GM19455 (cell line): Measurements from ENCODE around the gene POLR1A.

Source experiments
- ATAC-seq: cut with Tn5 transposase; IDR thresholded peaks from one replicate; pipeline ENCODE4 v1.9.1; 2021; ENCODE audit not compliant: unreplicated experiment

The POLR1A gene

DNA sequence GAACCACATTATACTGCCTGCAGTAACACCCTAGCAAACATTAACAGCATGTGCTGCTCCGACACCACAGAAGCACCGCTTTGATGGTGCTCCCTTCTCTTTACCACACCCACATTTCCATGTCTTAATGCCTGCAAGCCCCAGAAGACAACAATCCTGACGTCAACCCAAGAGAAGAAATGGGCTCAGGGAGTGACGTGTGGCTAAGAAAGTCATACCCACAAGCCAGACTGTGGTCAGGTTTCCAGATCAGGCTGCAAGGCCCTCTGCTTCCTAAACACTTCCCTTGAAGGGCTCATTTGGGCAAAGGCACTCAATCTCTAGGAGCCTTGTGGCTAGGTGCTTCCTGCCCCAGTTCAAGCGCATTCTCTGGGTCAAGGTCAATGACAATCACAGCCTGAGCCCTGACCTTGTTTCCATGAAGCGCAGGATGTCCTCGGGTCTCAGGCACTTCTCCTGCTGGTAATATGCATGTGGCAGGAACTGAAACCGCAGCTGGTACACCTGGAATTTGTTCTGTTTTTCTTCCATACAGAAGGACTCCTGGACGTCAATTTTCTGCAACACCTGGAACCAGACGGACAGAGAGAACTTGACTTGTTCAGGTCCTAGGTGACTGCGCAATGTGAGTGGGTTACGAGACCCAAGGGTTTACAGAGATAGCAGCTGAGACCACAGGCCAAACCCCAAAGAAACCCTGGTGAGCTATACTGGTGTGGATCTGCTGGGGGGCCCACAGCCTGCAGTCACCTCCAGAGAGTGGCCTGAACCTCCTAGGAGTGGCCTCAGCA lies 67.2 kb downstream of the POLR1A start:
- ATAC-seq, result no peak

DNA sequence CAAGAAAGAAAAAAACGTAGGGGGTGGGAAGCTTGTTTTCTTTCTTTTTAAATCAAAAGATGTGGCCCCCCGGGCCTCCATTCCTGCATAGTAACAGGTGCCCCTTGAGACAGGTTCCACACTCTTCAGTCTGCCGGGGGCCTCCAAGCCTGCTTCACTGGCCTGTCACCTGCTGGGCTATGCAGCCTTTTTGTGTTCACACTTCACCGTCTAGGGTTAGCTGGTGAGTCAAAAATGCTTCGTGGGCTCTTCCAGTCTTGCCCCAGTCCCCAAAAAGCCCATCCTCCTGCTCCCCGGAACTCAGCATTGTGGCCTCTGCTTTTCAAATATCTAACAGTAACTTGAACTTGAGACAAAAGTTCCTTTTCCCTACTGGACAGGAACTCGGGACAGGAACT lies 67.9 kb downstream of the POLR1A start:
- no peak for ATAC-seq

DNA sequence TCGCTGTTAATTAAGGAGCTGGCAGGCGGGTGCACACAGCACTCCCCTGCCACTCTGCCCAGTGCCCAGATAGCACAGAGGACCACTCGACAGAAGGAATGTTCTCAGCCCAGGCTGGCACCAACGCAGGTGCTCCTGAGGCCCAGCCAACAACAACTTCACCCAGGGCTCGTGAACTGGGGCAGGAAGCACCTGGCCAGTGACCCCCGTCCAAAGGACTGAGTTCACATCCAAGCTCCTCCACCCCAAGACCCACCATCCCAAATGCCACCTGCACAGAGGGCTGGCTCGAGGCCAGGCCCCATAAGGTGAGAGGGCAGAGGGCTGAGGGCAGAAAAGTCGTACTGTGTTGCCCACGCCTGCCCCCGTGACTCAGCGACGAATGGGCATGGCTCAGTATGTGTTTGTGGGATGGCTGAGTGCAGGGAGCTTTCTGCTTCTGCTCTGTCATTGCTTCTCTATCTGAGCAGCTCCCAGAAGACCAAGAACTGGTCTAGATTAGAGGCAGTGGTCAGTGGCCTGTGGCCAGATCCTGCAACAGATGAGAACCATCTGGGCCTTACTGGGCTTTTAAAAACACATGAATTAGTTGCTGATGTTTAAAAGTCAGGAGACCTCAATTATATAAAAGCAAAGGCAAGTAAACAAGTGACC lies 68.4 kb downstream of the POLR1A start:
- ATAC-seq, result no peak

DNA sequence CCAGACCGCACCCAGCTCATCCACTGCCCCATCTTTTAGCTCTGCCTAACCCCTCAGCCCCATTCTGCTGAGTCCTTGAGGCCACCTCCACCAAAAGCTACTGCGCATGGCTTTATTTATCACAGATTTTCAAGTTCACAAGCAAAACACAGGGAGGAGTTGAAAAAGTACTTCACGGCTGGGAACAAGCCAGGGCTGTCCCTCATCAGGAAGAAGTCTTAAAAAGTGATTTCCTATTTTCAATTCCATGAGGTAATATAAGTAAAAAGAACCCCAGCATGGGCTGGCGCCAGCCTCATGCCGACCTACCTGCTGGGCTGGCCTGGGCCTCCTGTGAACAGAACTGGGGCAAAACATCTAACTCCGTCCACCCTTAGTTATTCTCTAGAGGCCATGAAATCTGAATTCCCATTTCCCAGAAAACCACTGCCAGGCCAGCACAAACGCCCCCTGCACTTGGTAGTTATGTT lies 69.0 kb downstream of the POLR1A start:
- no peak for ATAC-seq

DNA sequence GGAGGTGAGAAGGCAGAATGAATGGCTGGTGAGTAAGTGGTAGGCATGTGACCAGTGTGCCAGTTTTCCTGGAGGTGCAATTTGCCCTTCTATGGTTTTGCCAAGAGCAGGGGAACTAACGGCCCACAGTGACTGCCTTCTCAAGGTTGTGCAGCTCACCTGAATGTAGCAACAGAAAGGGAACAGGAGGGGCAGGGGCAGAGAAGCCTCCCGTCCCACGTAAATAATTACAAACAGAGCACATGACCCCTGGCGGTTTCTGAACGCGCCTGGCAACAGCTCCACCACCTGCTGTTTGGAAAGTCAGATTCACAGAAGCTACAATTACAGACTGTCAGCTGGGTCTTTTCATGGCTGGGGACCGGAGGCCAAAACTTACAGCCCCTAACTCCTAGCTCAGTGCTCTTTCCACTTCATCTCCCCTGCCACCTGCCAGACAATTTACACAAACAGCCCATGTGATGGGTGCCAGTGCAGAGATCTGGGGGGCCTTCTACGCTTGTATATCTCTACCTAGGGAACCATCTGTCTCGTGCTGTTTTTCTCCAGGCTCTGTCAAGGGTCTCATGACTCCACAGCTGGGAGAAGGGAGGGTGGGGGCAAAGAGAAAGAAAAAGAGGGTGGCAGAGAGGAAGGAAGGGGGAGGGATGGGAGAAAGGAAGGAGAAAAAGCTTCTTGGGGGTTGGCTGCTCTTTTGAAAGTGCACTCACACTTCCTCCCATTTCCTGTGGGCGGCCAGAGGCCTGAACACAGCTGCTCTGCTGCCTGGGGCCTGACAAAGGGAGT lies 69.6 kb downstream of the POLR1A start:
- peak; percentile 68 for ATAC-seq

DNA sequence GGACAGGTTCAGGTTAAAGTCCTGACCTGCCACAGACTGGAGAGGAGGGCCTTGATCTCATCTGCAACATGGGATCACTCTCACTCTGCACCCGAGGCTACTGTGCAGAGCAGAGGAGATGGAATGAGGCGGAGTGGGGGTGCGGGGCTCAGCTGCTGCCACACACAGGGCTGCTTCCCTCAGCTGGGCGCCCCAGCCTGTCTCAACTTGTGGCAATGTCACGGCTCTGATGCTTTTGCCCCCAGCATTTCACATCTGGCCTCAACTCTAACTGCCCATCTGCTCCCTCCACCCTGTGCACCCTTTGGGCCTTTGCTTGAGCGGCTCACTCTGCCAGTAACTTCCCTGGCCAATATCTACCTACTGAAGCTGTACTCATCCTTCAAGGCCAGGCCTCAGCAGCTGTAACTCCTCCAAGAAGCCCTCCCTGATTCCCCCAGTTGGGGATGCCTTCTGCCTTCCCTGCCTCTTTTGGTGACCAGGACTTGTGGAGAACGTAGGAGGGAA lies 70.3 kb downstream of the POLR1A start:
- no peak for ATAC-seq

DNA sequence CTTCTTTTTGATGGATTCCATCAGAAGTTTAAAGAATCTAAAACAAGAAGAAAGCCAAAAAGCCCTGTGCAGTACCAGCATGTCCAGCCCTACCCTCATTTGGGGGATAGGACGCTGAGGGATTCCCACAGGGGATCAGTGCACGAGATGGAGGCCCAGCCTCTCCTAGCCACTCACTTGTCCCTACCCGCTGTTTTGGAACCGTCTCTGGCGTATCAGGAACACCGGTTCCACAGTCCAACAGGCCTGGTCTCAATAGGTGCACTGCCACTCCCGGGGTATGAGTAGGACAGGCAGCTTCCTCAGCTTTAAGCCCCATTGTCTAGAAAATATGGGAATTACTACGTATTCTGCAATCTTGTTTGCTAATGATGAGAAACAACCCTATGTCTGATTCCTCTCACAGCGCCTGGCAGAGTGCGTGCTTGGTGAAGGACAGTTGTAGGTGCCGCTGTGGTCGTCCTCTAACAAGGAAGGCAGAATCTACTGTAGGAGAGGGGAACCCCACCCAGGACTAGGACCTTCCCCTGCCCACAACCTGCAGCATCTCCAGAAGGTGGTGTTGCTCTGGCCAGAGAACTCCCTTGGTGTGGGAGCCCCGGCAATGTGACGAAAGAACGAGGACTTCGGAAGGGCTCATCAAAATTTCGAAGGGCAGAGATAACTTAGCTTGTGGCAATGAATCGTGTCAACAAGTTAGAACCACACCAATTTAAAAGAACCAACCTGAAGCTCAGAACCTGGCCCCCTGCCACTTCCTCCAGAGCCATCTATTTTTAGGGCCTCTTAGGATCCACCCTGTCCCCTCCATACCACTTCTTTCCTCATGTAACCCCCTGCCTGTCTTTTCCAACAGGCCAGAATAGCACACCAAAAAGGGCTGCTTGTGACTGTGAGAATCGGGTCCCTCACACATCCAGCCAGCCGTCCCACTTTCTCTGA lies 71.7 kb downstream of the POLR1A start:
- no peak for ATAC-seq

DNA sequence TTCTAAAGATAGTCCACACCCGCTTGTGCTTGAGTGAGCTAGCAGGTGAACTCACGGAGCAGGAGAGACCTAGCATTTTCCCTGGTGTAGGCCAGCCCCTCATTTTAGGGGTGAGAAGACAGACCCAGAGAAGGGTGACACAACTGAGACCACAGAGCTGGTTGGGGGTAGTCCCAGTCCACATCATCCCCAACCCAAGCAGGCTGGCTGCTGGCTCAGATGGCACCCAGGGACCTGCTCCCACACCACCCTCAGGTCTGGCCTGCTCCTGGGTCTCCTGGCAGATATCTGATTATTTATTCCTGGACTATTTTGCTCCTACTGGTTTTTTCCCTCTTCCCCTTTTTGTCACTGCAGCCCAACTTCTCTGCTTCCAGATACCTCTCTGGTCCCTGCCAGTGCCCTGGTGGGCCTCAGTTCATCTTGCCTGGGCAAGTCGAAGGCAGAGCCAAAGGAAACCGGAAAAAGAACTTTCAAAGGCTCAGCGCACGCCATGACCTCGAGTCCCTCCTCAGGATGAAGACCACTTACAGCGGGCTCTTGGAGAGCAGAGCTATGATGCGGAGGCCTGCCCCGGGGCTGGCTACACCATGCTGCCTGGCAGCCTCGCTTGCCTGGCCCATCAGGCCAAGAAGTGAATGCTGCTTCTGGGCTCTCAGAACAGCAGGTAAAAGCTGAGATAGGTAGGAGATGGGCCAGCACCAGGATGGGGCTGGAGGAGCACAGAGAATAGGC lies 72.7 kb downstream of the POLR1A start:
- ATAC-seq, result no peak

DNA sequence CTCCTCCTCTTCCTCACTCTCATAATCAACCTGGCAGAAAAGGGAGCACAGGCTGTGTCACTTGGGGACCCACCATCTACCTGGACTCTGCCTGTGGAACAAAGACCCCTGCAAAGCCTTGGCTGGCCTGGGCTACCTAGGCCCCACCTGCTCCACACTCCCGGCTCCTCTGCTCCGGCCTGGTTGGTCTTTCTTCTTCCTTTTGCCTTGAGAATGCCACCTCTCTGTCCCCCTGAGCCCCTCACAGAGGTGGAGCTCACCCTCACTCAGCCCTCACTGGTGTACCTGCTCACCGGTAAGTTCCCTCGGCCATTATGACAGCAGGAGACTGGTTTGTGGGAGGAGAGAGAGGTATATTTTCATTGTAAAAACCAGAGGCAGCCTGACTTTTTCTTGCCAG lies 74.1 kb downstream of the POLR1A start:
- ATAC-seq, result no peak

DNA sequence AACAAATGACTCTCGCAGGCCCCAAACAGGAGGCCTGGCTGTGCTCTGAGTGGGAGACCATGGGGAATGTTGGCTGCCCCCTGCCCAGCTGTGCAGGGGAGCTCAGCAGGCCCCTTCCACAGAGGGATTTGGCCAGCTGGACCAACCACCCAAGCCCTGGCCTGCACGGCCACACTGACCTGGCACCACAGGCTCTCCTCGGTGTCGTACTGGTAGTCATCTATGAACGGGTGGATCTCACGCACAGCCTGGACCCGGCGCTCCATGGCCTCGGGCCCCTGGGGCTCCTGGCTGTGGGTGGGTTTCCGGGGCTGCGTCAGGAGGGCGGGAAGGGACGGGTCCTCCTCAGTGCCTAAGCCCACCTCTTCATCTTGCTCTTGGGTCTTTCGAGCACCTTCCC lies 74.5 kb downstream of the POLR1A start:
- no peak for ATAC-seq

DNA sequence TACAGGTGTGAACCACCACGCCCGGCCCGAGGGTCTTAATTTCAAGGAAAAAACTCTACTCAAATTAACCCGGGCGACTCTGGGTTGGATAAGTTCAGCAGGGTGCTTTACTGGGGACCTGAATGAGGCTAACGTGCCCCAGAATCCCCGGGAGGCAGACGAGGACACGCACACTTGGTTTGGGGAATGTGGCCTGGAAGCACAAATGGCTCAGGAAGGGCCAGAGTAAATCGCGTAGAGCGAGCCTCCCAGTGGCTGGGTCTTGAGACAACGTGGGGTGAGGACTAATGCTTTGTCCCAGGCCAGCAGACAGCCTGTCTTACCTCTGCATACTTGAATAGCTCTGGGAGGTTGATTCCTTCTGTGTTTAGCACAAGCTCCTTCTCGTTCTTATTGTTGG lies 75.8 kb downstream of the POLR1A start:
- ATAC-seq, result no peak

DNA sequence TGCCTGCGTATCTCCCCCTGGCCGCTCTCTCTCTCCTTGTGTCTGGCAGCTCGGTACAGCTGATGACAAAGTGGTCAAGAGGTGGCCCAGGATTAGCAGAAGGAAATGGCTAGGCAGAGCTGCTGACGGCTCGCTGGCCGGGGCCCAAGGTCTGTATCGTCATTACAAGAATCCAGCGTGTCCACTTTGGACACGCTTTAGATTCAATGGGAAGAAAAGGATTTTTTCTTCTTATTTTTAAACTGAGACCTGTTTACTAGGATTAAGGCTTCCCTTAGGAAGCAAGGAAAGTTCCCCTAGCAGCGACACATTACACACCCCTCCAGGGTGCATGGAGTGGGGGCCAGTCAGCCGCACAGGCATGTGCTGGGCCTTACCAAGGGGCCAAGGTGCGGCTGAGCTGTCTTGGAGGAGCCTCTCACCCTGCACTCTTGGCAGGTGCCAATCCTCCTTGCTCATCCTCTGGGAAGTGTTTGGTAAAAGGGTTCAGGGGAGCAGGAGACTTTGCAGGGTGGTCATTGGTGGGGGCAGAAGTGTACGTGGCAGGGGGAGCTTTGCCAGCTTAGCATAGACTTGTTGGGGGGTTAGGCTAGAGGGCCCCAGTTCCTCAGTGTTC lies 76.8 kb downstream of the POLR1A start:
- ATAC-seq, result no peak

DNA sequence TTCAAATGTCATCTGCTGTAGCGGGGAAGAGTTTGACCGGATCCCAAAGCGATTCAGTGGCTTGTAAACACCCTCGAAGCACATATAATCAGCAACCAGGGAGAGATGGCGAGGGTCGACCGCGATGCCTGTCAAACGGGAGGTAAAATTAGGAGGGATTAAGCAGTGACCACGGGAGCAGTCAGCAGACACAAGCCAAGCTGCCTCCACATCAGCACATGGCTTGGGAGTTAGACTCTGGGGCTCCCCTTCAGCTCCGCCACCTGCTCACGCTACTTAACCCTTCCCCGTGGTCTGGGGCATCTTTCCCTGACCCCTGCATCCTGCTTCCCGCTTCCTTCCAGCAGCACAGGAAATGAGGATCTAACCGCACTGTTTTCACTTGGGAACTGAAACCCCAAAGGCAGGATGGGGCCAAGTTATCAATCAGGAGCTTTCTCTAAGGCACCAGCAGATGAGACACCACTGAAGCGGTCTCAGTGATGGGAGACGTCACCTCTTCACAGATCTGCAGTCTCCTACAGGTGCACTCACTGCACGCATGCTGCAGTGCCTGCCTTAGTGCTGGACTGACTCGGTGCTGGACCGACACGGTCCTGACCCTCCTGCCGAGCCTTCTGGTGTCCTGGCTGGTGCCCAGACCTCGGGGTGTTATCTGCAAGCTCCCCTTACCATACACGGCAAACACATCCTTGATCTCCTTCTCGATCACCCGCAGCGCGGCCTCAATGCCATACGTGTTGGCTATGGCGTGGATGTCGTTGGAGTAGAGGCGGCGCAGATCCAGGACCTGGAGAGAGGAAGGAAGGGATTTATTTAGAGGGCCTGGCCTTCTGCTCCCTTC lies 77.5 kb downstream of the POLR1A start:
- ATAC-seq, result no peak

DNA sequence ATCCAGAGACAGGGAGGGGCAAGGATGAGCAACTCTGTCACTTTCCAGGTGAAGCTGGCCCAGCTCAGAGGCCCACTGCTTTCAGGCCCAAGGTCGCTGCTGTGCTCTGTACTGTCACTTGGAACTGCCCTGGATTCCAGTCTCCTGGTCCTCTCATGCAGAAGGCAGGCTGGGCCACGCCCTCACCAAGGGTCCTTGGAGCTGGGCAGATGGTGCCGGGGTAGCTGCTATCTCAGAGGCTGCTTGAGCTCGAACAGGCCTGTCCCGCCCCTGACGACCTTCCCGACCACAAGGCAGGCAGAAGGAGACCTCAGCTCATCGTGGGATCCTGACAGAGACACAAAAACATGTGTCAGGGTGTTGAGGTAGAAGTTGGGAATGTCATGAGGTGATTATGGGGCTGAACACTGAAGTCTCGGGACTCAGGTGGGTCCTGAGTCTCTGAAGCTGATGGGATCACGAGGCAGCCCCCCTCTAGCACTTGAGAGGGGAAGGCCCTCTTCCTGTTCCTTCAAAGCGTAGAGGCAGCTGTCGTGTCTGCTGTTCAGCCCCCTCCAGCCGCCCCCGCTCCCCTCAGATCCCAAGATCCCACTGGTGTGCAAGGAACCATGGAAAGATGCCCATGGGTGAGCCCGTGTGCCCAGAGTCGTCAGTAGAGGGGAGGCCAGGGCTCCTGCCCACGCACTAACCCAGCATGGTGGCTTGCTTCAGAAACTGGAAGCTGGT lies 78.3 kb downstream of the POLR1A start:
- no peak for ATAC-seq

DNA sequence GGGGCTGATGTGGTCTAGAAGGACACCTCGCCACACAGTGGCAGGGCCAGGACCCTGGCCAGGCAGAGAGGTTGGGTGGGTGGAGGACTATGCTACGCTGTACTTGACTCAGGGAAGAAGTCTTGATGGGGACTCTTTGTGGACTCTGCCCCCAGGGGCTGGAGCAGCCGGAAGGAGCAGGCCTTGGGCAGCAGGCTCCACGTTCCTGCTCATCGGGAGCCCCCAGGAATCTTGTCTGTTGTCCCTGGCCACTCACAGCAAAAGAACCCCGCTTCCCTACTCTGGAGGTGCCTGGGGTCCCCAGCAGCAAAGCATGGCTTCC lies 79.0 kb downstream of the POLR1A start:
- ATAC-seq, result no peak

DNA sequence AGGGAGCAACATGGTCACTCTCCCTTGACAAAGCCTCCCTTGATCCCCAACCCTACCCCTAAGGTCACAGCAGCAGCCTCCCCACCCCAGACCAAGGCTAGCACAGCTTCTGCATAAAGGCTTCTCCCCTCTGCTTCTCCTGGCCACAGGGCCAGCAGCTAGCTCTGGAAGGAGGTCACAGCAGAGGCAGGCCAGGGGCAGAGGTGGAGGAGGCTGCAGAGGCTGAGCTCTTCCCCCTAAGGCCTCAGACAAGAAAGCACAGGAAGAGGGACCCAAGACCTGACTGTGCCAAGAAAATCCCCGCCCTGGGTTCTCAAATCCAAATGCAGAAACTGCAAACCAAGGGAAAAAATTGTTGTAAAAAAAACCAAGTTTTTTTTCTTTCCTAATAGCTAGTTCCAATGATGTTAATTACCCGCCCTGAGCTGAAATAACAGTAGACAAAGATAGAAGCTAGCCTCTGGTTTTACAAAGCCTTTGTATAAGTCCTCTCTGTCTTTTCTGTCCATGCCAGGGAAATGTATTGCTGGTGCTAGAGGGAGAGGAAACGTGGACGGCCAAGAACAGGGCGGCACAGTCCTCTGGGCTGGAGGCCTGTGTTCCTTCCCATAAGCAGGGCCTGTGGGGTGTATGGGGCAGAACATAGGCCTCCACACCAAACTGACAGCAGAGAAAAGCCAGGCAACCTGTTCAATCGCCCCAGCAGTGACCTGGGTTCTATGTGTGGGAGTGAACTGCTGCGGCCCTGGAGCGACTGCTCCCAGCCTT lies 79.5 kb downstream of the POLR1A start:
- ATAC-seq, result no peak

DNA sequence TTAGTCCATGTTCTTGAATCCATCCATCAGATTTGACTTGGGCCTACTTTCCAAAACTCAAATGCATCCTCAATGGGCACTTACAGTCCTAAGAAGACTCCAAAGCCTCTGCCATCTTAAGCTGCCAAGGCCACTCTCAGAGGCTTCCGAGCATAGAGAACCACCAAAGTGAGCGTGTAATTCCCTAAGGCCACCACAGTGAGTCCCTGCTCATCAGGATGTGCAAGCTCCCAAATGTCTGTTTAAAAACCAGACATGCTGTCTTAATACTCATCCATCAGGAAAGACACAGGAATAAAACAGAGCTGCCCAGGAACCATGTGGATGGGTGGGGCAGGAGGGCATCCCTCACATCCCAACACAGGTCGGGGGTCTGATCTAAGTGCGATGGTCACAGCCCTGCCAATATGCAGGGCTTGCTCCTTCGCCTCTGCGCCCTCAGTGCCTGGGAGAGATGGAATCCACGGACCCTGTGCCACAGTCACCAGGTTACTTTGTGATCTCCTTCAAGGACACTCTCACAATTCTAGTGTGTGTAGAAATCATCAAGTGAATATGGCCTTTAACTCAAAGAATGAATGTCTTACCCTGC lies 80.4 kb downstream of the POLR1A start:
- ATAC-seq, result no peak
